ENCODE results near the gene SIK1.
"Not testable (repeated sequence)": the region's sequence is repeated elsewhere in the genome, so short reads cannot be mapped to it uniquely, and the experiment has no call there.

GRCh38 chr21:43471597-43472242 is 44.8 kb upstream of the SIK1 start:
- TF ChIP-seq POLR2A (IDR thresholded peaks at IDR 0.05; ENCODE audit: low read depth, low read length); FOS (IDR thresholded peaks at IDR 0.05; ENCODE audit: borderline replicate concordance, insufficient read depth, low read length); POLR2AphosphoS5 (IDR thresholded peaks at IDR 0.05; ENCODE audit: insufficient read depth, low read depth, low read length); EZH2 (IDR thresholded peaks at IDR 0.05; ENCODE audit: borderline replicate concordance, low read depth, low read length, severe bottlenecking); CTCF (IDR thresholded peaks at IDR 0.05; ENCODE audit: extremely low read depth in 1 of 2, insufficient read depth in 1 of 2, low read depth in 1 of 2, low read length in 2 of 2); MAX (IDR thresholded peaks at IDR 0.05; ENCODE audit: insufficient read depth, insufficient read length): not testable (repeated sequence)

Data from endothelial cell of umbilical vein (primary cell).